Activated T-cell treated with anti-CD3 and anti-CD28 coated beads for 4 hours (primary cell): Measurements from ENCODE around the gene ASPDH.
"Not testable (repeated sequence)": the region's sequence is repeated elsewhere in the genome, so short reads cannot be mapped to it uniquely, and the experiment has no call there.

ENCODE experiments used
- DNase-seq: peaks from one replicate; pipeline ENCODE4 v3.0.0-alpha.2; 2020

The ASPDH gene

GRCh38 chr19:50476224-50476906, 37.3 kb downstream of the ASPDH start, which contains the start of the genes EMC10 and GARIN5A:
EMC10 (plus strand) TSS chr19:50476507; CDS start chr19:50476545, 38 bp downstream.
GARIN5A (minus strand) TSS chr19:50476848; CDS start chr19:50476388, 460 bp downstream.
- peak; percentile 87 for DNase-seq

DNA sequence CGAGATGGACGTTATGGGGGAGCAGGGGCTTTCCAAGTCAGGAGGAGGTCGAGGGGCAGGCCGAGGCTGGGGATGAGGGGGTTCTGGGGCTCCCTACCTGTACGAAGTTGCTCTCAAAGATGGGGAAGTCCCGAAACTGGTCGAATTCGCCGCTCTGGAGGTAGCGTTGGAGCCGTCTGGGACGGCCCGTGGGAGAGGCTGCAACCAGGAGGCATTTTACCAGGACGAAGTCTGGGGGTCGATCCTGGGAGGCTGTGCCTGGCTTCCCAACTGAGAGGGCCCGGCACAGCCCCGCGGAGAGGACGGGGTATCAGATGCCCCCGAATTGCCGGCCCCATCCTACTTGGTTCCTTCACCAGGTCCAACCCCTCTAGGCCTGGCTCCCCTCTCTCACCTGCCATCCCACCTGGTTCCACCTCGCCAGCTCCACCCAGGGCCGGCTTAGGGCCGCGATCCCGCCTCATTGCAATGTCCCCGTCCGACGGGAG, 37.9 kb downstream of the ASPDH start:
- no peak for DNase-seq

DNA sequence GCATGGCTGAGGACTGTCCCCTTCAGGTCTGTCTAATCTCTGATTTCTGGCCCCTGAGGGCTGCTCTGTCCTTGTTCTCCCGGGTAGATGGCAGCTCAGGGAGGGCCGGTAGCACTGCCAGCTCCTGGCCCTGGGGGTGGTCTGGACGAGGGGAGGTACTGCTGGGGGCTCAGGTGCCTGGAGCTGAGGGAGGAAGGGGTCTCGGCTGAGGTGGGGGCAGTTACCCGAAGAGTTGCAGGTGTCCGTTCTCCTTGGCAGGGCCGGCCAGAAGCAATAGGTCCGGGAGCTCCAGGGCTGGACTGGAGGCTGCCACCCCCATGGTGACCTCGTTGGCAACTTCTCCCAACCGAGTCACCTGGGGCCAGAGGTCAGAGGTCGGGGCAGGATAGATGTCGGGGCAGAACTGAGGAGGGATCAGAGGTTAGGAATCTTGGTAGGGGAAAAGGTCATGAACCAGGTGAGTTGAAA, 38.6 kb downstream of the ASPDH start:
- no peak for DNase-seq

- not testable (repeated sequence) for DNase-seq
Observed at GRCh38 chr19:50473336-50473735, 40.4 kb downstream of the ASPDH start.

DNA sequence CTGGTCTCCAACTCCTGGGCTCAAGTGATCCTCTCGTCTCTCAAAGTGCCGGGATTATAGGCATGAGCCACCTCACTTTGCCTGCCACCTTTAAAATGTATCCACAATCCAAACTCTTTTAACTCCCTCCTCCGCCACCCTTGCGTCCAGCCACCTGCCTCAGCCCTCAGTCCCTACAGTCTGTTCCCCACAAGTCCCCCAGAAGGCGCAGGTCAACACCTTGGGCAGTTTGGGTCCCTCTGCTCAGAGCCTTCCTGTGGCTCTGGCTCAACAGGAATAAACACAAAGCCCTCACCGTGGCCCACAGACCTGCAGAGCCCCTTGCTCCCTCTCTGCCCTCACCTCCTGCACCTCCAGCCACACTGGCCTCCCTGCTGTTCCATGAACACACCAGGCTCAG, 44.9 kb downstream of the ASPDH start:
- DNase-seq = no peak

DNA sequence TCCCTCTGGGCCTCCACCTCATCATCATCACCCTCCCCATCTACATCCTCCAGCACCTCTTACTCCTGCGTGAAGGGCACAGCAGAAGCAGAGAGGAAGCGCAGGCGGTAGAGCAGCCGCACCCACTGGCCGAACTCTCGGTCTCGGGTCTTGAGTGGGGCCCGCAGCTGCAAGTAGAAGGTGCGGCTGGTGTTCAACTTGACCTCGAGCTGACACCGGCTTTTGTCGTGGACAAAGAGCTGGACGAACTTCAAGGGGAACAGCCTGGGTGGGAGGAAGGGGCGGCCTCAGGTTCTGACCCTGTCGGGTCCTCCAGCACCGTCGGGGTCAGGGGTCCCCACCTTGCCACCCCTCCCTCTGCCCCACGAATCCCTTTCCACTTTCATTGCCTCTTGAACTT, 46.1 kb downstream of the ASPDH start:
- no peak for DNase-seq

DNA sequence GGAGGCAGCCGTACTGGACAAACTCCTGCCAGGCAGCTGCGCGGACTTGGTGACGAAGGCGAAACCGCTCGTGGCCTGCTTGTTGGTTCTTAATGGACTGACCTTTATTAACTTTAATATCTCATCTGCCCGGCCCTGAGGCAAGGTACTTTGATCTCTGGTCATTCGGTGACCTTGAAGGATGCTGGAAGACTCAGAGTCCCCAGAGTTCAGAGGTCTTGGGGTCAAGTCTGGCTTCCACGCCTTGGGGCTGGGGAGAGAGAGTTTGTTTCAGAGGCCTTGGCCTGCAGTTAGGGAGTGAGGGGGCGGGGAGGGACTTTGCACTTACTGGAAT, 47.0 kb downstream of the ASPDH start:
- DNase-seq = no peak

DNA sequence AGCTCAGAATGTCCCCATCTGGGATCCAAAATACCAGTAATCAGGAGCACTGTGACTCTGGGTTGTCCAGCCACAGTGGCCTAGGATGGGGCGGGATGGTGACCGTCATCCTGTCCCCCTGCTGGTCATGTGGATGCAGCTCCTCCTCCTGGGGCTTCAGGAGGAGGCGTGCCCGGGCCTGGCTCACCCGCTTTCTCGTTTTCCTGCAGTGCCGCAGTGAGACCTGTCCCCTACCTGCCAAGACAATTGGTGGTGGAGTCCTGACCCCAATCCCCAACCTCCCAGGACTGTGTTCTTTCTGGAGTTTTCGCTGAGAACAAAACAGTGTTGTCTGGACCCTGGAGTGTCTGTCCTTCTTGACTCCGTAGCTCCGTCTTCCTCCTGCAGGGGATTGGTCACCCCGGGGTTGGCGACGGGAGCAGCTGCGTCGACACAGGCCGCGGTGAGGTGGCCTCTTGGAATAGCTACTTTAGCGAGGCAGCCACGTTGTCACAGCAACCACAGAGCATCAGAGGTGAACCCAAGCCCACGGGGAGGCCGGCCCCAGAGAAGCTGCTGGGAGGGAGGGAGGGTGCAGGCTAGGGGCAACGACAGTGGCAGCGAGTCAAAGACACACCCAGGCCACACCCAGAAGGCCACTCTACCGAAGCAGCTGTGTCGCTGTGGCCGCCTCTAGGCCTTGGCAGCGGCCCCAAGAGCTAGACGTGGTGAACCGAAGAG, 47.6 kb downstream of the ASPDH start:
- no peak for DNase-seq

DNA sequence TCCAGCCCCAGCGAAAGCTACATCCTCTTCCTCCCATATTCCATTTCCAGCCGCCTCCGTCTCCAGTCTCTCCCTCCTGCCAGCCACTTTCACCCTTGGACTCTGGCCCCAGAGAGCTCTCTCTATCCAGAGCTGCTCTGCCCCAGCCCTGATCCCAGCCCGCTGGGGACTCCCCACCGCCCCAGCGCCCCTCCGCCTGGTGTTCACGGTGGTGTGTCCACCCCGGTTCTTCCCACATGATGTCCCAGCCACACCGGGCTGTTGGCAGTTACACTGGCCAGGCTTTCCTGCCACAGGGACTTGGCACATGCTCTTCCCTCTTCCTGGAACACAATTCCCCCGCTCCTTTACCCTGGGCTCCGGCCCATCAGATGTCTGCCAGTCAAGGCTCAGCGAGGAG, 48.7 kb downstream of the ASPDH start:
- DNase-seq = no peak

DNA sequence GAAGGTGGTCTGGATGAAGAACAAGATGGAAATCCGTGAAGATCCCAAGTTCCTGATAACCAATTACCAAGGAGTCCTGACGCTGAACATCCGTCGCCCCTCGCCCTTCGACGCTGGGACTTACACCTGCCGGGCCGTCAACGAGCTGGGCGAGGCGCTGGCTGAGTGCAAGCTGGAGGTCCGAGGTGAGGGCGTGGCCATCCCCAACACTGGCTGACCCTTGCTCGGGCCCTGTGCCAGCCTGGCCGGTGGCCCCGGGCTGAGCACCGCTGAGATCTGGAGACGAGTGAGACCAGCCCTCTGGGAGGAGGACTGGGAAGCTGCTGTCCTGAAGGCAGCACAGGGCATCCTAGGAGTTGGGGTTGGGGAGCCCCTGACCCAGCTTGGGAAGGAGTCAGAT, 49.4 kb downstream of the ASPDH start:
- no peak for DNase-seq

DNA sequence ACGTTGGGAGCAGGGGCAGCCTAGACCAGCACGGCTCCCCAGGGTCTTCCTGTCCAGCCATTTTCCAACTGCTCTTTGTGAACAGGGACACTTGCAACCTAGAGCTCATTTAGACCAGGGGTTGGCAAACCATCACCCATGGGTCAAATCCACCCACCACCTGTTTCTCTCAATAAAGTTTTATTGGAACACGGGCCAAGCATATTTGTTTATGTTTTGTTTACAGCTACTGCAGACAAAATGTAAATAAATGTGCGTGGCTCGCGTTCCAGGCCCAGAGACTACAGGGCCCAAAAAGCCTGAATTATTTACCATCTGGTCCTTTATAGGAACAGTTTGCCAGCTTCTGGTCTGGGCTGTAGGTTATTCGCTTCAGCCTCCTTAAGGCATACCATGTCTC, 50.7 kb downstream of the ASPDH start:
- DNase-seq = no peak
